K562 (cell line): ENCODE results near the gene KDELR3. TPM values are rescaled to one million over a fixed set of nuclear protein-coding genes. Genes with fewer than 3 reads are reported as not detected.
A peak's percentile ranks its signal among the peaks of the same experiment; 100 is the strongest.

Experiments
- ARID4B ChIP-seq: sonication (generic); formaldehyde crosslinking; IDR thresholded peaks from 2 replicates; pipeline ENCODE4 v1.8.0; 2022; ENCODE audit warnings: mild to moderate bottlenecking, missing genetic modification reagents
- BRD4 ChIP-seq: fragments of 200-600 bp; sonication (generic); IDR thresholded peaks from 2 replicates; pipeline ENCODE4 v1.6.1; 2017; ENCODE audit warnings: inconsistent platforms
- ELF1 ChIP-seq: fragments of 200-800 bp; sonication (Bioruptor generic); IDR thresholded peaks from 2 replicates; pipeline ENCODE4 v1.6.1; 2016; ENCODE audit warnings: missing genetic modification characterization, missing compliant biosample characterization
- EP400 ChIP-seq: fragments of 450-650 bp; IDR thresholded peaks from 2 replicates; pipeline ENCODE4 v1.6.1; 2017; ENCODE audit warnings: antibody characterized with exemption, mild to moderate bottlenecking, moderate library complexity
- FOXA3 ChIP-seq, 2 experiments: fragments of 450-650 bp in 1 of 2; sonication (generic) in 1 of 2; formaldehyde crosslinking; IDR thresholded peaks in 1 of 2; conservative IDR thresholded peaks in 1 of 2; 2 replicates each; pipeline versions ENCODE4 v1.4.0 to v1.8.0; 2020 to 2022; ENCODE audit warnings: mild to moderate bottlenecking in 2 of 2, missing genetic modification reagents in 1 of 2
- KLF6 ChIP-seq: fragments of 250-450 bp; sonication (Bioruptor Pico); IDR thresholded peaks from 2 replicates; pipeline ENCODE4 v1.4.0; 2020; ENCODE audit warnings: mild to moderate bottlenecking, moderate library complexity, borderline replicate concordance
- MECOM ChIP-seq: fragments of 250-450 bp; sonication (Bioruptor Pico); IDR thresholded peaks from 2 replicates; pipeline ENCODE4 v1.8.0; 2022; ENCODE audit warnings: inconsistent platforms
- RB1 ChIP-seq: fragments of 450-650 bp; IDR thresholded peaks from 2 replicates; pipeline ENCODE4 v1.6.1; 2017; ENCODE audit warnings: low read depth, mild to moderate bottlenecking
- RBM15 ChIP-seq: fragments of 200-400 bp; formaldehyde crosslinking; IDR thresholded peaks from 2 replicates; pipeline ENCODE4 v1.6.1; 2018; ENCODE audit warnings: mild to moderate bottlenecking, low read length, moderate library complexity; ENCODE audit not compliant: insufficient read depth
- RFX1 ChIP-seq: fragments of 450-650 bp; IDR thresholded peaks from 2 replicates; pipeline ENCODE4 v1.6.1; 2016; ENCODE audit warnings: mild to moderate bottlenecking, moderate library complexity
- SAFB ChIP-seq: fragments of 200-400 bp; formaldehyde crosslinking; IDR thresholded peaks from 2 replicates; pipeline ENCODE4 v1.6.1; 2017; ENCODE audit warnings: low read depth, low read length, borderline replicate concordance
- SREBF1 ChIP-seq: fragments of 150-350 bp; IDR thresholded peaks from 2 replicates; pipeline ENCODE4 v1.6.1; 2014; ENCODE audit warnings: antibody characterized with exemption, low read depth, low read length, borderline replicate concordance
- SUPT5H ChIP-seq: fragments of 450-650 bp; IDR thresholded peaks from 2 replicates; pipeline ENCODE4 v1.6.1; 2016
- TEAD1 ChIP-seq, 2 experiments: fragments of 450-650 bp in 1 of 2; sonication (generic) in 1 of 2; formaldehyde crosslinking; IDR thresholded peaks; 2 replicates each; pipeline versions ENCODE4 v1.4.0 to v1.8.0; 2020 to 2022; ENCODE audit warnings: mild to moderate bottlenecking in 2 of 2, missing genetic modification reagents in 1 of 2
- VEZF1 ChIP-seq: fragments of 200-800 bp; sonication (Bioruptor generic); IDR thresholded peaks from 2 replicates; pipeline ENCODE4 v1.6.1; 2017; ENCODE audit warnings: missing genetic modification characterization, missing compliant biosample characterization
- ZNF785 ChIP-seq: fragments of 250-450 bp; sonication (Bioruptor Pico); IDR thresholded peaks from 2 replicates; pipeline ENCODE4 v1.4.0; 2020; ENCODE audit warnings: mild to moderate bottlenecking
- ZNF79 ChIP-seq: fragments of 250-450 bp; sonication (Bioruptor Pico); IDR thresholded peaks from 2 replicates; pipeline ENCODE4 v1.4.0; 2020; ENCODE audit warnings: low read depth, mild to moderate bottlenecking, moderate library complexity
- polyA plus RNA-seq, 8 experiments: library from polyadenylated mRNA; depleted of rRNA in 4 of 8; stranded (reverse) in 5 of 8; unstranded in 3 of 8; fragments of >200 nt; fragmentation: Nextera tagmentation in 2 of 8; fragmentation: Illumina TruSeq in 1 of 8; extraction: Ambion mirVana in 2 of 8; extraction: Trizol in 1 of 8; gene quantifications; 2 replicates each; pipeline versions ENCODE4 v1.2.1 to v1.2.3, GENCODE V29; 2011 to 2014; ENCODE audit warnings: inconsistent platforms in 1 of 8, missing spikeins in 1 of 8
- total RNA-seq, 7 experiments: library from RNA; depleted of rRNA in 6 of 7; stranded (reverse); fragments of >200 nt in 6 of 7; fragmentation: Illumina TruSeq in 2 of 7; extraction: Trizol in 2 of 7; gene quantifications; 2 replicates each; pipeline versions ENCODE4 v1.2.1 to v1.2.3, GENCODE V29; 2011 to 2021; ENCODE audit warnings: low replicate concordance in 1 of 7
- TF ChIP-seq, protein P1 (sequence below), 2 experiments: fragments of 450-650 bp; IDR thresholded peaks; 2 replicates each; pipeline ENCODE4 v1.6.1; 2018; ENCODE audit warnings: mild to moderate bottlenecking in 2 of 2, low read depth in 1 of 2; ENCODE audit not compliant: partially characterized antibody in 2 of 2

Gene KDELR3
- total and polyA plus RNA-seq, 9 of the 15 experiments (the other 6 are each of a cell fraction or from before 2014, with no cell fraction given) = 7.1 to 44.8 (median 9.6) TPM

- TF ChIP-seq ARID4B (CRISPR knock-in tag) = no peak
- no peak for TF ChIP-seq SAFB
- TF ChIP-seq FOXA3 (CRISPR knock-in tag; conservative IDR thresholded peaks at IDR 0.05 in 1 of 2, IDR thresholded peaks at IDR 0.05 in 1 of 2) = no peak
- TF ChIP-seq SREBF1 = no peak
- TF ChIP-seq ZNF79 (CRISPR knock-in tag) = no peak
- TF ChIP-seq ZNF785 (CRISPR knock-in tag) = no peak
- peak; percentile 80 to 96 for TF ChIP-seq TEAD1 (CRISPR knock-in tag; IDR thresholded peaks at IDR 0.05)
- peak; percentile 86 for TF ChIP-seq EP400
- TF ChIP-seq KLF6 (CRISPR knock-in tag) = peak; percentile 66; the same call in 1 of the 2 replicates
- no peak for TF ChIP-seq ELF1 (tag)
- TF ChIP-seq RFX1 = peak; percentile 59
- TF ChIP-seq VEZF1 = peak; percentile 42; the same call in 1 of the 2 replicates
- TF ChIP-seq MECOM (CRISPR knock-in tag) = no peak
- TF ChIP-seq SUPT5H = peak; percentile 82
- TF ChIP-seq RB1 = 0 out of 2 replicates have a peak, but pooled peaks have one; percentile 51
- TF ChIP-seq BRD4 = peak; percentile 62; the same call in 1 of the 2 replicates
- no peak for TF ChIP-seq RBM15
- TF ChIP-seq, protein P1, sequence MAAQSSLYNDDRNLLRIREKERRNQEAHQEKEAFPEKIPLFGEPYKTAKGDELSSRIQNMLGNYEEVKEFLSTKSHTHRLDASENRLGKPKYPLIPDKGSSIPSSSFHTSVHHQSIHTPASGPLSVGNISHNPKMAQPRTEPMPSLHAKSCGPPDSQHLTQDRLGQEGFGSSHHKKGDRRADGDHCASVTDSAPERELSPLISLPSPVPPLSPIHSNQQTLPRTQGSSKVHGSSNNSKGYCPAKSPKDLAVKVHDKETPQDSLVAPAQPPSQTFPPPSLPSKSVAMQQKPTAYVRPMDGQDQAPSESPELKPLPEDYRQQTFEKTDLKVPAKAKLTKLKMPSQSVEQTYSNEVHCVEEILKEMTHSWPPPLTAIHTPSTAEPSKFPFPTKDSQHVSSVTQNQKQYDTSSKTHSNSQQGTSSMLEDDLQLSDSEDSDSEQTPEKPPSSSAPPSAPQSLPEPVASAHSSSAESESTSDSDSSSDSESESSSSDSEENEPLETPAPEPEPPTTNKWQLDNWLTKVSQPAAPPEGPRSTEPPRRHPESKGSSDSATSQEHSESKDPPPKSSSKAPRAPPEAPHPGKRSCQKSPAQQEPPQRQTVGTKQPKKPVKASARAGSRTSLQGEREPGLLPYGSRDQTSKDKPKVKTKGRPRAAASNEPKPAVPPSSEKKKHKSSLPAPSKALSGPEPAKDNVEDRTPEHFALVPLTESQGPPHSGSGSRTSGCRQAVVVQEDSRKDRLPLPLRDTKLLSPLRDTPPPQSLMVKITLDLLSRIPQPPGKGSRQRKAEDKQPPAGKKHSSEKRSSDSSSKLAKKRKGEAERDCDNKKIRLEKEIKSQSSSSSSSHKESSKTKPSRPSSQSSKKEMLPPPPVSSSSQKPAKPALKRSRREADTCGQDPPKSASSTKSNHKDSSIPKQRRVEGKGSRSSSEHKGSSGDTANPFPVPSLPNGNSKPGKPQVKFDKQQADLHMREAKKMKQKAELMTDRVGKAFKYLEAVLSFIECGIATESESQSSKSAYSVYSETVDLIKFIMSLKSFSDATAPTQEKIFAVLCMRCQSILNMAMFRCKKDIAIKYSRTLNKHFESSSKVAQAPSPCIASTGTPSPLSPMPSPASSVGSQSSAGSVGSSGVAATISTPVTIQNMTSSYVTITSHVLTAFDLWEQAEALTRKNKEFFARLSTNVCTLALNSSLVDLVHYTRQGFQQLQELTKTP (IDR thresholded peaks at IDR 0.05; ENCODE audit: low read depth in 1 of 2, partially characterized antibody in 2 of 2) = no peak
Measured at GRCh38 chr22:38506118-38506962, 38.4 kb downstream of the KDELR3 start, which contains the start of gene DDX17 (continued).
